HepG2 (cell line): ENCODE results near the gene STAT5A. TPM values are rescaled to one million over a fixed set of nuclear protein-coding genes. Genes with fewer than 3 reads are reported as not detected.

Experiments
- CHCHD3 ChIP-seq: sonication (generic); formaldehyde crosslinking; IDR thresholded peaks from 2 replicates; pipeline ENCODE4 v1.8.0; 2022; ENCODE audit warnings: mild to moderate bottlenecking, missing genetic modification reagents, moderate library complexity
- DMTF1 ChIP-seq: sonication (generic); formaldehyde crosslinking; IDR thresholded peaks from 2 replicates; pipeline ENCODE4 v1.4.0; 2020; ENCODE audit warnings: mild to moderate bottlenecking, missing genetic modification reagents
- ELK4 ChIP-seq: sonication (generic); formaldehyde crosslinking; IDR thresholded peaks from 2 replicates; pipeline ENCODE4 v1.9.0; 2021; ENCODE audit warnings: missing genetic modification reagents, borderline replicate concordance
- LRRFIP1 ChIP-seq: sonication (generic); formaldehyde crosslinking; conservative IDR thresholded peaks from 2 replicates; pipeline ENCODE4 v1.4.0; 2020; ENCODE audit warnings: missing genetic modification reagents
- RXRA ChIP-seq: sonication (generic); formaldehyde crosslinking; IDR thresholded peaks from 2 replicates; pipeline ENCODE4 v1.5.1; 2020; ENCODE audit warnings: missing genetic modification reagents
- SNAI1 ChIP-seq: sonication (generic); formaldehyde crosslinking; IDR thresholded peaks from 2 replicates; pipeline ENCODE4 v1.5.0; 2020; ENCODE audit warnings: mild to moderate bottlenecking, missing genetic modification reagents, borderline replicate concordance
- STAT6 ChIP-seq: sonication (generic); formaldehyde crosslinking; IDR thresholded peaks from 2 replicates; pipeline ENCODE4 v1.4.0; 2020; ENCODE audit warnings: missing genetic modification reagents, mild to moderate bottlenecking, borderline replicate concordance
- U2AF2 ChIP-seq: fragments of 200-400 bp; formaldehyde crosslinking; IDR thresholded peaks from 2 replicates; pipeline ENCODE4 v1.6.1; 2017; ENCODE audit warnings: low read depth, mild to moderate bottlenecking, low read length
- ZNF296 ChIP-seq: sonication (generic); formaldehyde crosslinking; conservative IDR thresholded peaks from 2 replicates; pipeline ENCODE4 v1.5.0; 2020; ENCODE audit warnings: mild to moderate bottlenecking, missing genetic modification reagents
- ZNF30 ChIP-seq: sonication (generic); formaldehyde crosslinking; IDR thresholded peaks from 2 replicates; pipeline ENCODE4 v1.5.0; 2020; ENCODE audit warnings: mild to moderate bottlenecking, missing genetic modification reagents
- ZNF414 ChIP-seq: sonication (generic); formaldehyde crosslinking; IDR thresholded peaks from 2 replicates; pipeline ENCODE4 v1.5.0; 2020; ENCODE audit warnings: missing genetic modification reagents
- ZNF530 ChIP-seq: sonication (generic); formaldehyde crosslinking; IDR thresholded peaks from 2 replicates; pipeline ENCODE4 v1.5.0; 2020; ENCODE audit warnings: low read depth, mild to moderate bottlenecking, missing genetic modification reagents
- ZNF616 ChIP-seq: sonication (generic); formaldehyde crosslinking; IDR thresholded peaks from 2 replicates; pipeline ENCODE4 v1.5.0; 2020; ENCODE audit warnings: low read depth, mild to moderate bottlenecking, missing genetic modification reagents
- ZNF770 ChIP-seq: sonication (generic); formaldehyde crosslinking; IDR thresholded peaks from 2 replicates; pipeline ENCODE4 v1.5.0; 2020; ENCODE audit warnings: mild to moderate bottlenecking, missing genetic modification reagents
- ZNF773 ChIP-seq: sonication (generic); formaldehyde crosslinking; IDR thresholded peaks from 2 replicates; pipeline ENCODE4 v1.4.0; 2020; ENCODE audit warnings: missing genetic modification reagents, borderline replicate concordance
- ZNF878 ChIP-seq: sonication (generic); formaldehyde crosslinking; IDR thresholded peaks from 2 replicates; pipeline ENCODE4 v1.8.1; 2023; ENCODE audit warnings: mild to moderate bottlenecking, missing genetic modification reagents, moderate library complexity
- polyA plus RNA-seq, 8 experiments: library from polyadenylated mRNA; depleted of rRNA in 3 of 8; stranded (reverse) in 7 of 8; unstranded in 1 of 8; fragments of >200 nt; fragmentation: Illumina TruSeq in 4 of 8; extraction: Trizol in 4 of 8; gene quantifications; 2 replicates each; pipeline versions ENCODE4 v1.2.1 to v1.2.3, GENCODE V29; 2011 to 2016; ENCODE audit warnings: low read depth in 4 of 8, missing spikeins in 1 of 8, mixed read lengths in 1 of 8; ENCODE audit not compliant: insufficient read depth in 1 of 8
- total RNA-seq, 5 experiments: library from RNA; depleted of rRNA; stranded (reverse); fragments of >200 nt; fragmentation: Illumina TruSeq; extraction: Trizol; gene quantifications; 2 replicates each; pipeline ENCODE4 v1.2.3, GENCODE V29; 2016; ENCODE audit warnings: low read depth in 1 of 5

The STAT5A gene
- total and polyA plus RNA-seq, 2 of the 13 experiments (the other 11 are each of a cell fraction or from before 2014, with no cell fraction given): 1.4 to 4.1 TPM

GRCh38 chr17:42312285-42313130, 24.2 kb downstream of the STAT5A start (continued):
- TF ChIP-seq CHCHD3 (CRISPR knock-in tag): no peak
- TF ChIP-seq RXRA (CRISPR knock-in tag): no peak; the same call in 1 of the 2 replicates
- TF ChIP-seq ZNF878 (CRISPR knock-in tag): no peak
- TF ChIP-seq ZNF773 (CRISPR knock-in tag): 0 out of 2 replicates have a peak, but pooled peaks have one; percentile 37
- no peak for TF ChIP-seq U2AF2
- no peak for TF ChIP-seq LRRFIP1 (CRISPR knock-in tag)
- TF ChIP-seq SNAI1 (CRISPR knock-in tag): no peak; the same call in 1 of the 2 replicates
- TF ChIP-seq ELK4 (CRISPR knock-in tag): no peak
- TF ChIP-seq ZNF530 (CRISPR knock-in tag): no peak
- peak; percentile 22; the same call in 1 of the 2 replicates for TF ChIP-seq ZNF770 (CRISPR knock-in tag)
- TF ChIP-seq ZNF296 (CRISPR knock-in tag): no peak
- no peak; the same call in 1 of the 2 replicates for TF ChIP-seq ZNF414 (CRISPR knock-in tag)
- no peak for TF ChIP-seq DMTF1 (CRISPR knock-in tag)
- no peak for TF ChIP-seq STAT6 (CRISPR knock-in tag)
- TF ChIP-seq ZNF616: peak; percentile 64; the same call in 1 of the 2 replicates
- no peak for TF ChIP-seq ZNF30 (CRISPR knock-in tag)
